K562 (cell line): ENCODE measurements around the gene ACTL10. TPM values are rescaled to one million over a fixed set of nuclear protein-coding genes. Genes with fewer than 3 reads are reported as not detected.

Experiments
- ATAC-seq: fragments of 200-7000 bp; cut with Tn5 transposase; 3 replicates; pipeline ENCODE4 v1.9.1; 2020; ENCODE audit warnings: moderate library complexity
- BruUV-seq: library from RNA; stranded (reverse); fragments of 400-500 nt; replicated peaks from 2 replicates; lab custom pipeline; 2021; lab: Mats Ljungman, UMichigan
- CTCF ChIA-PET: fragments of 300-600 bp; formaldehyde crosslinking; extraction: SDS; loops from one replicate; lab custom pipeline; 2021; ENCODE audit warnings: low intra/inter-chr PET ratio; lab: Yijun Ruan, JAX
- POLR2A ChIA-PET: fragments of 300-600, 350-650 bp; sonication (Branson Sonifier 250); formaldehyde crosslinking; extraction: SDS; loops from one replicate; lab custom pipeline; 2021; ENCODE audit warnings: antibody characterized with exemption, inconsistent platforms; lab: Yijun Ruan, JAX
- DNase-seq, 4 experiments: peaks; one replicate each; pipeline versions ENCODE4 v3.0.0 to v3.0.0-alpha.2; 2011 to 2018; ENCODE audit warnings: low spot score in 3 of 4, mixed read lengths in 3 of 4; ENCODE audit errors: extremely low read depth in 1 of 4
- FAIRE-seq: peaks from 2 replicates; lab custom pipeline; 2011; peaks lifted over from hg19 to GRCh38; lab: Jason Lieb, UNC
- H2AFZ ChIP-seq: 2 replicates; pipeline ENCODE4 v1.6.0; 2011; ENCODE audit warnings: low read depth, low read length, control low read depth, inconsistent platforms
- H3K27ac ChIP-seq: fragments of 200-600 bp; 3 replicates; pipeline ENCODE4 v1.8.0; 2011; ENCODE audit warnings: low read depth, mild to moderate bottlenecking, control low read depth, inconsistent platforms, low read length, moderate library complexity, mixed read lengths; ENCODE audit errors: extremely low read depth
- H3K27me3 ChIP-seq, 2 experiments: fragments of 300-600 bp in 1 of 2; 2 replicates in 1 of 2; 3 replicates in 1 of 2; pipeline versions ENCODE4 v1.6.0 to v1.8.0; 2011; ENCODE audit warnings: inconsistent platforms in 2 of 2, low read length in 2 of 2, mild to moderate bottlenecking in 1 of 2, mixed read lengths in 1 of 2, moderate library complexity in 1 of 2; ENCODE audit not compliant: control insufficient read depth in 2 of 2, insufficient read depth in 2 of 2
- H3K36me3 ChIP-seq: fragments of 300-600 bp; 3 replicates; pipeline ENCODE4 v1.8.0; 2011; ENCODE audit warnings: mild to moderate bottlenecking, low read length, inconsistent platforms; ENCODE audit not compliant: control insufficient read depth, insufficient read depth
- H3K4me1 ChIP-seq, 2 experiments: fragments of 200-600 bp in 1 of 2; replicated peaks in 1 of 2; 2 replicates in 1 of 2; 3 replicates in 1 of 2; pipeline versions ENCODE4 v1.5.1 to v1.8.0; 2011; ENCODE audit warnings: inconsistent platforms in 2 of 2, low read length in 2 of 2, mild to moderate bottlenecking in 1 of 2, mixed read lengths in 1 of 2, moderate library complexity in 1 of 2; ENCODE audit not compliant: control insufficient read depth in 2 of 2, insufficient read depth in 2 of 2
- H3K4me2 ChIP-seq: 2 replicates; pipeline ENCODE4 v1.6.1; 2011; ENCODE audit warnings: low read length, control low read depth, inconsistent platforms, mixed read lengths; ENCODE audit not compliant: insufficient read depth
- H3K4me3 ChIP-seq: fragments of 200-600 bp; sonication (generic), shearing (Covaris generic); 2 replicates; pipeline ENCODE4 v1.5.1; 2016; ENCODE audit warnings: control low read depth, inconsistent platforms
- H3K79me2 ChIP-seq: fragments of 200-600 bp; 3 replicates; pipeline ENCODE4 v1.8.0; 2011; ENCODE audit warnings: low read length, inconsistent platforms; ENCODE audit not compliant: control insufficient read depth, insufficient read depth
- H3K9ac ChIP-seq, 2 experiments: 2 replicates each; pipeline versions ENCODE4 v1.6.0 to v1.6.1; 2011; ENCODE audit warnings: low read depth in 2 of 2, low read length in 2 of 2, control low read depth in 1 of 2, inconsistent platforms in 1 of 2, mild to moderate bottlenecking in 1 of 2, mixed read lengths in 1 of 2; ENCODE audit not compliant: insufficient read depth in 1 of 2
- H3K9me1 ChIP-seq: one replicate; pipeline ENCODE4 v1.6.0; 2011; ENCODE audit warnings: inconsistent platforms, mild to moderate bottlenecking, low read length, moderate library complexity; ENCODE audit not compliant: control insufficient read depth, insufficient read depth
- H3K9me3 ChIP-seq: replicated peaks from 2 replicates; pipeline ENCODE4 v1.5.1; 2011; ENCODE audit warnings: low read depth, low read length, inconsistent platforms; ENCODE audit not compliant: control insufficient read depth, insufficient read depth
- H4K20me1 ChIP-seq: replicated peaks from 2 replicates; pipeline ENCODE4 v1.6.1; 2011; ENCODE audit warnings: low read length, inconsistent platforms, mixed read lengths; ENCODE audit not compliant: control insufficient read depth, insufficient read depth
- GATAD2A ChIP-seq: fragments of 450-650 bp; IDR thresholded peaks from 2 replicates; pipeline ENCODE4 v1.6.1; 2017
- RCOR1 ChIP-seq, 2 experiments: IDR thresholded peaks; 2 replicates each; pipeline ENCODE4 v1.6.1; 2012; ENCODE audit warnings: low read depth in 2 of 2, low read length in 2 of 2, borderline replicate concordance in 1 of 2, improper control_type of control experiment in 1 of 2
- STAG1 ChIP-seq: sonication (generic); formaldehyde crosslinking; IDR thresholded peaks from 2 replicates; pipeline ENCODE4 v1.5.0; 2020; ENCODE audit warnings: missing genetic modification reagents, borderline replicate concordance
- WGBS: fragments of 100-300 bp; shearing (Covaris generic); methylation state at CpG from one replicate; pipeline ENCODE4 v1.1.6; 2016; ENCODE audit warnings: low coverage, mixed read lengths; ENCODE audit not compliant: insufficient coverage; ENCODE audit errors: missing lambda C conversion rate; 5-methylcytosine and 5-hydroxymethylcytosine counted together
- in situ Hi-C: fragments of 300-500 bp; cut with MboI; formaldehyde crosslinking; loops from 4 replicates; pipeline ENCODE4 v1.15.0; 2018; ENCODE audit warnings: inconsistent platforms, mixed read lengths
- intact Hi-C: fragments of 100-400 bp; cut with micrococcal nuclease; formaldehyde crosslinking; loops from 2 replicates; pipeline ENCODE4 v1.14.2; 2022
- polyA plus RNA-seq, 8 experiments: library from polyadenylated mRNA; depleted of rRNA in 4 of 8; stranded (reverse) in 5 of 8; unstranded in 3 of 8; fragments of >200 nt; fragmentation: Nextera tagmentation in 2 of 8; fragmentation: Illumina TruSeq in 1 of 8; extraction: Ambion mirVana in 2 of 8; extraction: Trizol in 1 of 8; gene quantifications; 2 replicates each; pipeline versions ENCODE4 v1.2.1 to v1.2.3, GENCODE V29; 2011 to 2014; ENCODE audit warnings: inconsistent platforms in 1 of 8, missing spikeins in 1 of 8
- total RNA-seq, 7 experiments: library from RNA; depleted of rRNA in 6 of 7; stranded (reverse); fragments of >200 nt in 6 of 7; fragmentation: Illumina TruSeq in 2 of 7; extraction: Trizol in 2 of 7; gene quantifications; 2 replicates each; pipeline versions ENCODE4 v1.2.1 to v1.2.3, GENCODE V29; 2011 to 2021; ENCODE audit warnings: low replicate concordance in 1 of 7
- TF ChIP-seq, protein P1 (sequence below): sonication (generic); formaldehyde crosslinking; IDR thresholded peaks from 2 replicates; pipeline ENCODE4 v1.8.1; 2023; ENCODE audit warnings: mild to moderate bottlenecking, missing genetic modification reagents

ACTL10 gene
- total and polyA plus RNA-seq, 9 of the 15 experiments (the other 6 are each of a cell fraction or from before 2014, with no cell fraction given) = 0.07 to 0.14 TPM; not detected in 7

DNA sequence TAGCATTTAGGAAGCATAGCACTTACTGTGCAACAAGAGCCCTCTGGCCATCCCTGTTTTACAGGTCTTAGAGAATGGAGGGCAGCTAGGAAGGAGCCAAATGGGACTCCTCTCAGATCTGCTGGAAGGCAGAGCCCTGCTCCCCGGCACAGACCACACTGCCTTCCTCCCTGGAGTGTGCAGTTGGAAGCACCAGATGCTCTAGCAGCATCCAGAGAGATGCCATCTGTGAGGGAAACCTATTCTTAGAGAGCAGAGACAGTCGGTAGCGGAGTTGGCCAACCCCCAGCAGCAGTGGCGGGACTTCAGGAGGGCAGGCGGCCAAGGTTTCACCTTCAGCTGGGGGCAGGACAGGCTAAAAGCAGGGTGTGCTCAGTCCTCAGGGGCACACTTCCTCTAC, 36.1 kb downstream of the ACTL10 start:
- Histone ChIP-seq H3K36me3 (peaks cover 13% of the 10 kb centered on the region; the same call in 2 of the 3 replicates), H4K20me1 (no peaks in the 10 kb centered on the region), H3K79me2 (no peaks in the 10 kb centered on the region), H3K4me3 (no peak overlapping the region), H2AFZ (no peak overlapping the region), H3K4me1 (no peaks in the 10 kb centered on the region; a peak in 1 of 5 replicates), H3K9me1 (peaks cover 4% of the 10 kb centered on the region), H3K27ac (no peak overlapping the region), H3K9ac (no peak overlapping the region), H3K4me2 (no peak overlapping the region), H3K9me3 (no peaks in the 10 kb centered on the region)
- intact Hi-C loops = no loop called here
- in situ Hi-C loops = no loop called here
- WGBS = 61% methylated on average over 5 of the region's 5 CpGs
- ATAC-seq (no peak; the same call in 2 of the 3 replicates), FAIRE-seq (no peak), DNase-seq (no peak)
- no TSS peak for BruUV-seq
- ChIA-PET POLR2A (interaction anchor here (0.8 kb wide), 1 partner anchor 9 kb away, joined by 3 read pairs; no protein-coding TSS in a partner anchor), CTCF (no interaction called here)
- TF ChIP-seq, protein P1, sequence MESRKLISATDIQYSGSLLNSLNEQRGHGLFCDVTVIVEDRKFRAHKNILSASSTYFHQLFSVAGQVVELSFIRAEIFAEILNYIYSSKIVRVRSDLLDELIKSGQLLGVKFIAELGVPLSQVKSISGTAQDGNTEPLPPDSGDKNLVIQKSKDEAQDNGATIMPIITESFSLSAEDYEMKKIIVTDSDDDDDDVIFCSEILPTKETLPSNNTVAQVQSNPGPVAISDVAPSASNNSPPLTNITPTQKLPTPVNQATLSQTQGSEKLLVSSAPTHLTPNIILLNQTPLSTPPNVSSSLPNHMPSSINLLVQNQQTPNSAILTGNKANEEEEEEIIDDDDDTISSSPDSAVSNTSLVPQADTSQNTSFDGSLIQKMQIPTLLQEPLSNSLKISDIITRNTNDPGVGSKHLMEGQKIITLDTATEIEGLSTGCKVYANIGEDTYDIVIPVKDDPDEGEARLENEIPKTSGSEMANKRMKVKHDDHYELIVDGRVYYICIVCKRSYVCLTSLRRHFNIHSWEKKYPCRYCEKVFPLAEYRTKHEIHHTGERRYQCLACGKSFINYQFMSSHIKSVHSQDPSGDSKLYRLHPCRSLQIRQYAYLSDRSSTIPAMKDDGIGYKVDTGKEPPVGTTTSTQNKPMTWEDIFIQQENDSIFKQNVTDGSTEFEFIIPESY (CRISPR knock-in tag) = 0 out of 2 replicates have a peak, but pooled peaks have one; percentile 57
- TF ChIP-seq RCOR1 (IDR thresholded peaks at IDR 0.05; ENCODE audit: borderline replicate concordance in 1 of 2, low read depth in 2 of 2, low read length in 2 of 2) = no peak
- no peak for TF ChIP-seq STAG1 (CRISPR knock-in tag)
- TF ChIP-seq GATAD2A = no peak
- TF ChIP-seq, all 486 proteins: peak for 1
- no peaks in the 10 kb centered on the region; a peak in 1 of 5 replicates for H3K27me3 ChIP-seq
